HepG2 (cell line): ENCODE data around the gene TFAP2E. TPM values are rescaled to one million over a fixed set of nuclear protein-coding genes. Genes with fewer than 3 reads are reported as not detected.

Experiments used
- CEBPB ChIP-seq: IDR thresholded peaks from 2 replicates; pipeline ENCODE4 v1.6.1; 2011; ENCODE audit warnings: low read depth, low read length, improper control_type of control experiment, borderline replicate concordance
- GTF3A ChIP-seq: sonication (generic); formaldehyde crosslinking; conservative IDR thresholded peaks from 2 replicates; pipeline ENCODE4 v1.4.0; 2020; ENCODE audit warnings: mild to moderate bottlenecking, missing genetic modification reagents
- MAFG ChIP-seq: sonication (generic); formaldehyde crosslinking; IDR thresholded peaks from 2 replicates; pipeline ENCODE4 v1.5.1; 2020; ENCODE audit warnings: mild to moderate bottlenecking, missing genetic modification reagents
- NFKBIZ ChIP-seq: IDR thresholded peaks from 2 replicates; pipeline ENCODE4 v1.6.1; 2018; ENCODE audit warnings: missing genetic modification reagents, missing compliant biosample characterization
- NR3C1 ChIP-seq: sonication (generic); formaldehyde crosslinking; IDR thresholded peaks from 2 replicates; pipeline ENCODE4 v1.4.0; 2020; ENCODE audit warnings: missing genetic modification reagents
- POLR2A ChIP-seq, 2 experiments: IDR thresholded peaks; 2 replicates each; pipeline ENCODE4 v1.6.1; 2011; ENCODE audit warnings: low read depth in 2 of 2, low read length in 2 of 2, mild to moderate bottlenecking in 1 of 2, moderate library complexity in 1 of 2; ENCODE audit not compliant: insufficient read depth in 1 of 2
- REPIN1 ChIP-seq: sonication (generic); formaldehyde crosslinking; IDR thresholded peaks from 2 replicates; pipeline ENCODE4 v1.8.0; 2022; ENCODE audit warnings: missing genetic modification reagents, low read depth, mild to moderate bottlenecking, borderline replicate concordance
- TAF15 ChIP-seq: fragments of 200-400 bp; formaldehyde crosslinking; IDR thresholded peaks from one replicate; pipeline ENCODE4 v1.6.1; 2018; ENCODE audit warnings: mild to moderate bottlenecking, low read depth, low read length; ENCODE audit not compliant: poor library complexity, severe bottlenecking
- ZBTB43 ChIP-seq: sonication (generic); formaldehyde crosslinking; conservative IDR thresholded peaks from 2 replicates; pipeline ENCODE4 v1.4.0; 2020; ENCODE audit warnings: missing genetic modification reagents
- ZNF124 ChIP-seq: sonication (generic); formaldehyde crosslinking; IDR thresholded peaks from 2 replicates; pipeline ENCODE4 v1.4.0; 2020; ENCODE audit warnings: missing genetic modification reagents
- ZNF256 ChIP-seq: sonication (generic); formaldehyde crosslinking; conservative IDR thresholded peaks from 2 replicates; pipeline ENCODE4 v1.4.0; 2020; ENCODE audit warnings: missing genetic modification reagents
- ZNF264 ChIP-seq: sonication (generic); formaldehyde crosslinking; IDR thresholded peaks from 2 replicates; pipeline ENCODE4 v1.4.0; 2020; ENCODE audit warnings: missing genetic modification reagents
- ZNF292 ChIP-seq: sonication (generic); formaldehyde crosslinking; IDR thresholded peaks from 2 replicates; pipeline ENCODE4 v1.8.1; 2022; ENCODE audit warnings: mild to moderate bottlenecking, low read depth, missing genetic modification reagents, borderline replicate concordance
- ZNF569 ChIP-seq: sonication (generic); formaldehyde crosslinking; IDR thresholded peaks from 2 replicates; pipeline ENCODE4 v1.5.0; 2020; ENCODE audit warnings: mild to moderate bottlenecking, missing genetic modification reagents, moderate library complexity, borderline replicate concordance
- polyA plus RNA-seq, 8 experiments: library from polyadenylated mRNA; depleted of rRNA in 3 of 8; stranded (reverse) in 7 of 8; unstranded in 1 of 8; fragments of >200 nt; fragmentation: Illumina TruSeq in 4 of 8; extraction: Trizol in 4 of 8; gene quantifications; 2 replicates each; pipeline versions ENCODE4 v1.2.1 to v1.2.3, GENCODE V29; 2011 to 2016; ENCODE audit warnings: low read depth in 4 of 8, missing spikeins in 1 of 8, mixed read lengths in 1 of 8; ENCODE audit not compliant: insufficient read depth in 1 of 8
- total RNA-seq, 5 experiments: library from RNA; depleted of rRNA; stranded (reverse); fragments of >200 nt; fragmentation: Illumina TruSeq; extraction: Trizol; gene quantifications; 2 replicates each; pipeline ENCODE4 v1.2.3, GENCODE V29; 2016; ENCODE audit warnings: low read depth in 1 of 5
- TF ChIP-seq, protein P1 (sequence below): sonication (generic); formaldehyde crosslinking; IDR thresholded peaks from 2 replicates; pipeline ENCODE4 v1.5.0; 2020; ENCODE audit warnings: mild to moderate bottlenecking, missing genetic modification reagents, moderate library complexity
- TF ChIP-seq, protein P2 (sequence below): sonication (generic); formaldehyde crosslinking; IDR thresholded peaks from 2 replicates; pipeline ENCODE4 v1.4.0; 2020; ENCODE audit warnings: missing genetic modification reagents
- TF ChIP-seq, protein P3 (sequence below): sonication (generic); formaldehyde crosslinking; IDR thresholded peaks from 2 replicates; pipeline ENCODE4 v1.4.0; 2020; ENCODE audit warnings: mild to moderate bottlenecking, missing genetic modification reagents
- TF ChIP-seq, protein P4 (sequence below): sonication (generic); formaldehyde crosslinking; IDR thresholded peaks from 2 replicates; pipeline ENCODE4 v1.8.0; 2022; ENCODE audit warnings: mild to moderate bottlenecking, missing genetic modification reagents, moderate library complexity
- TF ChIP-seq, protein P5 (sequence below): sonication (generic); formaldehyde crosslinking; IDR thresholded peaks from 2 replicates; pipeline ENCODE4 v1.8.0; 2022; ENCODE audit warnings: missing genetic modification reagents, mild to moderate bottlenecking, moderate library complexity, borderline replicate concordance
- TF ChIP-seq, protein P6 (sequence below): IDR thresholded peaks from 2 replicates; pipeline ENCODE4 v1.6.1; 2018; ENCODE audit warnings: missing genetic modification reagents

The TFAP2E gene
- total and polyA plus RNA-seq, 2 of the 13 experiments (the other 11 are each of a cell fraction or from before 2014, with no cell fraction given), result 0.31 to 0.41 TPM

DNA sequence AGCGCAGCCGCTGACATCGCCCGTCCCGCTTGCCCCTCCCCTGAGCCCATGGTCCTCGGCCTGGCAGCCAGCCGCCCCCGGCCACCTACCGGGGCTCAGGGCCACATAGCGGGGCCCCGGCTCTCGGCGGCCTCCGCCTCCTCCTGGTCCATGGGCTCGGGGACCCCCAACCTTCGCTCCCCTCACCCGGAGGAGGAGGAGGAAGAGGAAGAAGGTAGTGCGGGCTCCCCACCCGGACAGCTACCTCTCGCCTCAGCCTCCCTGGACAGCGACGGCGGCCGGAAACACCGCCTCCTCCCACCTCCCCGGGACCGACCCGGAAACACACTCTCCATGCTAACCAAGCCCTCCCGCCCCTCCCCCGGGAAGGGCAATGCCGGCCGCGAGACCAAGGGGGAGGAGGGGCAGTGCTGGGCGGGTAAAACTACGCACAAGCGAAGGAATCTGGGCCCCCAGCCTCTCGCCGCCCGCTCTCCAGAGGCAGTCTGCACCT lies 15.9 kb upstream of the TFAP2E start, which contains the start of gene KIAA0319L (continued):
- no peak for TF ChIP-seq CEBPB
- 0 out of 2 replicates have a peak, but pooled peaks have one; percentile 30 for TF ChIP-seq ZNF569 (CRISPR knock-in tag)
- no peak for TF ChIP-seq REPIN1 (CRISPR knock-in tag)
- TF ChIP-seq, protein P1, sequence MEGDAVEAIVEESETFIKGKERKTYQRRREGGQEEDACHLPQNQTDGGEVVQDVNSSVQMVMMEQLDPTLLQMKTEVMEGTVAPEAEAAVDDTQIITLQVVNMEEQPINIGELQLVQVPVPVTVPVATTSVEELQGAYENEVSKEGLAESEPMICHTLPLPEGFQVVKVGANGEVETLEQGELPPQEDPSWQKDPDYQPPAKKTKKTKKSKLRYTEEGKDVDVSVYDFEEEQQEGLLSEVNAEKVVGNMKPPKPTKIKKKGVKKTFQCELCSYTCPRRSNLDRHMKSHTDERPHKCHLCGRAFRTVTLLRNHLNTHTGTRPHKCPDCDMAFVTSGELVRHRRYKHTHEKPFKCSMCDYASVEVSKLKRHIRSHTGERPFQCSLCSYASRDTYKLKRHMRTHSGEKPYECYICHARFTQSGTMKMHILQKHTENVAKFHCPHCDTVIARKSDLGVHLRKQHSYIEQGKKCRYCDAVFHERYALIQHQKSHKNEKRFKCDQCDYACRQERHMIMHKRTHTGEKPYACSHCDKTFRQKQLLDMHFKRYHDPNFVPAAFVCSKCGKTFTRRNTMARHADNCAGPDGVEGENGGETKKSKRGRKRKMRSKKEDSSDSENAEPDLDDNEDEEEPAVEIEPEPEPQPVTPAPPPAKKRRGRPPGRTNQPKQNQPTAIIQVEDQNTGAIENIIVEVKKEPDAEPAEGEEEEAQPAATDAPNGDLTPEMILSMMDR (CRISPR knock-in tag), result peak; percentile 46; the same call in 1 of the 2 replicates
- TF ChIP-seq ZNF124 (CRISPR knock-in tag), result no peak
- TF ChIP-seq, protein P2, sequence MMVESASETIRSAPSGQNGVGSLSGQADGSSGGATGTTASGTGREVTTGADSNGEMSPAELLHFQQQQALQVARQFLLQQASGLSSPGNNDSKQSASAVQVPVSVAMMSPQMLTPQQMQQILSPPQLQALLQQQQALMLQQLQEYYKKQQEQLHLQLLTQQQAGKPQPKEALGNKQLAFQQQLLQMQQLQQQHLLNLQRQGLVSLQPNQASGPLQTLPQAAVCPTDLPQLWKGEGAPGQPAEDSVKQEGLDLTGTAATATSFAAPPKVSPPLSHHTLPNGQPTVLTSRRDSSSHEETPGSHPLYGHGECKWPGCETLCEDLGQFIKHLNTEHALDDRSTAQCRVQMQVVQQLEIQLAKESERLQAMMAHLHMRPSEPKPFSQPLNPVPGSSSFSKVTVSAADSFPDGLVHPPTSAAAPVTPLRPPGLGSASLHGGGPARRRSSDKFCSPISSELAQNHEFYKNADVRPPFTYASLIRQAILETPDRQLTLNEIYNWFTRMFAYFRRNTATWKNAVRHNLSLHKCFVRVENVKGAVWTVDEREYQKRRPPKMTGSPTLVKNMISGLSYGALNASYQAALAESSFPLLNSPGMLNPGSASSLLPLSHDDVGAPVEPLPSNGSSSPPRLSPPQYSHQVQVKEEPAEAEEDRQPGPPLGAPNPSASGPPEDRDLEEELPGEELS (CRISPR knock-in tag), result no peak; the same call in 1 of the 2 replicates
- no peak for TF ChIP-seq ZNF264 (CRISPR knock-in tag)
- TF ChIP-seq MAFG (CRISPR knock-in tag), result no peak
- TF ChIP-seq NFKBIZ (CRISPR knock-in tag), result no peak
- TF ChIP-seq, protein P3, sequence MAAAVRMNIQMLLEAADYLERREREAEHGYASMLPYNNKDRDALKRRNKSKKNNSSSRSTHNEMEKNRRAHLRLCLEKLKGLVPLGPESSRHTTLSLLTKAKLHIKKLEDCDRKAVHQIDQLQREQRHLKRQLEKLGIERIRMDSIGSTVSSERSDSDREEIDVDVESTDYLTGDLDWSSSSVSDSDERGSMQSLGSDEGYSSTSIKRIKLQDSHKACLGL (CRISPR knock-in tag), result peak; percentile 58; the same call in 1 of the 2 replicates
- TF ChIP-seq, protein P4, sequence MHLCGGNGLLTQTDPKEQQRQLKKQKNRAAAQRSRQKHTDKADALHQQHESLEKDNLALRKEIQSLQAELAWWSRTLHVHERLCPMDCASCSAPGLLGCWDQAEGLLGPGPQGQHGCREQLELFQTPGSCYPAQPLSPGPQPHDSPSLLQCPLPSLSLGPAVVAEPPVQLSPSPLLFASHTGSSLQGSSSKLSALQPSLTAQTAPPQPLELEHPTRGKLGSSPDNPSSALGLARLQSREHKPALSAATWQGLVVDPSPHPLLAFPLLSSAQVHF, result 0 out of 2 replicates have a peak, but pooled peaks have one; percentile 37
- no peak for TF ChIP-seq TAF15
- TF ChIP-seq, protein P5, sequence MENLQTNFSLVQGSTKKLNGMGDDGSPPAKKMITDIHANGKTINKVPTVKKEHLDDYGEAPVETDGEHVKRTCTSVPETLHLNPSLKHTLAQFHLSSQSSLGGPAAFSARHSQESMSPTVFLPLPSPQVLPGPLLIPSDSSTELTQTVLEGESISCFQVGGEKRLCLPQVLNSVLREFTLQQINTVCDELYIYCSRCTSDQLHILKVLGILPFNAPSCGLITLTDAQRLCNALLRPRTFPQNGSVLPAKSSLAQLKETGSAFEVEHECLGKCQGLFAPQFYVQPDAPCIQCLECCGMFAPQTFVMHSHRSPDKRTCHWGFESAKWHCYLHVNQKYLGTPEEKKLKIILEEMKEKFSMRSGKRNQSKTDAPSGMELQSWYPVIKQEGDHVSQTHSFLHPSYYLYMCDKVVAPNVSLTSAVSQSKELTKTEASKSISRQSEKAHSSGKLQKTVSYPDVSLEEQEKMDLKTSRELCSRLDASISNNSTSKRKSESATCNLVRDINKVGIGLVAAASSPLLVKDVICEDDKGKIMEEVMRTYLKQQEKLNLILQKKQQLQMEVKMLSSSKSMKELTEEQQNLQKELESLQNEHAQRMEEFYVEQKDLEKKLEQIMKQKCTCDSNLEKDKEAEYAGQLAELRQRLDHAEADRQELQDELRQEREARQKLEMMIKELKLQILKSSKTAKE (CRISPR knock-in tag), result no peak
- TF ChIP-seq ZNF256 (CRISPR knock-in tag), result 0 out of 2 replicates have a peak, but pooled peaks have one; percentile 52
- no peak for TF ChIP-seq ZBTB43
- TF ChIP-seq, protein P6, sequence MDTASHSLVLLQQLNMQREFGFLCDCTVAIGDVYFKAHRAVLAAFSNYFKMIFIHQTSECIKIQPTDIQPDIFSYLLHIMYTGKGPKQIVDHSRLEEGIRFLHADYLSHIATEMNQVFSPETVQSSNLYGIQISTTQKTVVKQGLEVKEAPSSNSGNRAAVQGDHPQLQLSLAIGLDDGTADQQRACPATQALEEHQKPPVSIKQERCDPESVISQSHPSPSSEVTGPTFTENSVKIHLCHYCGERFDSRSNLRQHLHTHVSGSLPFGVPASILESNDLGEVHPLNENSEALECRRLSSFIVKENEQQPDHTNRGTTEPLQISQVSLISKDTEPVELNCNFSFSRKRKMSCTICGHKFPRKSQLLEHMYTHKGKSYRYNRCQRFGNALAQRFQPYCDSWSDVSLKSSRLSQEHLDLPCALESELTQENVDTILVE (CRISPR knock-in tag), result no peak; the same call in 1 of the 2 replicates
- TF ChIP-seq POLR2A (IDR thresholded peaks at IDR 0.05; ENCODE audit: insufficient read depth in 1 of 2, low read depth in 2 of 2, low read length in 2 of 2), result peak; percentile 60 to 87
- TF ChIP-seq NR3C1 (CRISPR knock-in tag), result no peak
- TF ChIP-seq GTF3A (CRISPR knock-in tag), result no peak
- no peak for TF ChIP-seq ZNF292 (CRISPR knock-in tag)
